HepG2 (cell line): ENCODE measurements around the gene PHLPP2. TPM values are rescaled to one million over a fixed set of nuclear protein-coding genes. Genes with fewer than 3 reads are reported as not detected.

Experiments
- AHR ChIP-seq: IDR thresholded peaks from 2 replicates; pipeline ENCODE4 v1.6.1; 2018; ENCODE audit warnings: missing genetic modification reagents, missing compliant biosample characterization
- CEBPB ChIP-seq: IDR thresholded peaks from 2 replicates; pipeline ENCODE4 v1.6.1; 2011; ENCODE audit warnings: low read depth, low read length, improper control_type of control experiment, borderline replicate concordance
- CHD2 ChIP-seq: IDR thresholded peaks from 2 replicates; pipeline ENCODE4 v1.6.1; 2011; ENCODE audit warnings: low read depth, low read length, improper control_type of control experiment
- EEA1 ChIP-seq: sonication (generic); formaldehyde crosslinking; IDR thresholded peaks from 2 replicates; pipeline ENCODE4 v1.5.1; 2020; ENCODE audit warnings: mild to moderate bottlenecking, missing genetic modification reagents, borderline replicate concordance
- FLYWCH1 ChIP-seq: sonication (generic); formaldehyde crosslinking; IDR thresholded peaks from 2 replicates; pipeline ENCODE4 v1.8.1; 2023; ENCODE audit warnings: mild to moderate bottlenecking, missing genetic modification reagents
- HMG20A ChIP-seq: IDR thresholded peaks from 2 replicates; pipeline ENCODE4 v1.6.1; 2016; ENCODE audit warnings: borderline replicate concordance
- HNF4G ChIP-seq, 2 experiments: sonication (generic) in 1 of 2; formaldehyde crosslinking in 1 of 2; IDR thresholded peaks; 2 replicates each; pipeline versions ENCODE4 v1.4.0 to v1.6.1; 2011 to 2020; ENCODE audit warnings: borderline replicate concordance in 2 of 2, low read depth in 2 of 2, mild to moderate bottlenecking in 2 of 2, low read length in 1 of 2, missing genetic modification reagents in 1 of 2, moderate library complexity in 1 of 2
- IKZF1 ChIP-seq: fragments of 450-650 bp; IDR thresholded peaks from 2 replicates; pipeline ENCODE4 v1.7.1; 2016
- KDM6A ChIP-seq: IDR thresholded peaks from 2 replicates; pipeline ENCODE4 v1.6.1; 2016; ENCODE audit warnings: low read depth
- KLF12 ChIP-seq: sonication (generic); formaldehyde crosslinking; IDR thresholded peaks from 2 replicates; pipeline ENCODE4 v1.4.0; 2020; ENCODE audit warnings: missing genetic modification reagents, borderline replicate concordance
- KMT2B ChIP-seq: IDR thresholded peaks from 2 replicates; pipeline ENCODE4 v1.6.1; 2016; ENCODE audit warnings: missing genetic modification reagents, missing compliant biosample characterization
- MZF1 ChIP-seq: sonication (generic); formaldehyde crosslinking; IDR thresholded peaks from 2 replicates; pipeline ENCODE4 v1.8.1; 2023; ENCODE audit warnings: mild to moderate bottlenecking, missing genetic modification reagents, borderline replicate concordance
- NFATC3 ChIP-seq: sonication (generic); formaldehyde crosslinking; IDR thresholded peaks from 2 replicates; pipeline ENCODE4 v1.5.1; 2020; ENCODE audit warnings: mild to moderate bottlenecking, missing genetic modification reagents
- REL ChIP-seq: sonication (generic); formaldehyde crosslinking; conservative IDR thresholded peaks from 2 replicates; pipeline ENCODE4 v1.8.0; 2022; ENCODE audit warnings: mild to moderate bottlenecking, missing genetic modification reagents, moderate library complexity
- SIN3B ChIP-seq: fragments of 150-350 bp; IDR thresholded peaks from 2 replicates; pipeline ENCODE4 v1.6.1; 2014; ENCODE audit warnings: low read length
- SPEN ChIP-seq: sonication (generic); formaldehyde crosslinking; IDR thresholded peaks from 2 replicates; pipeline ENCODE4 v1.5.1; 2020; ENCODE audit warnings: low read depth, mild to moderate bottlenecking, missing genetic modification reagents
- TSC22D2 ChIP-seq: sonication (generic); formaldehyde crosslinking; IDR thresholded peaks from 2 replicates; pipeline ENCODE4 v1.5.1; 2020; ENCODE audit warnings: missing genetic modification reagents, mild to moderate bottlenecking, borderline replicate concordance
- ZIK1 ChIP-seq: sonication (generic); formaldehyde crosslinking; IDR thresholded peaks from 2 replicates; pipeline ENCODE4 v1.5.0; 2020; ENCODE audit warnings: mild to moderate bottlenecking, low read depth, missing genetic modification reagents, borderline replicate concordance
- ZNF253 ChIP-seq: sonication (generic); formaldehyde crosslinking; IDR thresholded peaks from 2 replicates; pipeline ENCODE4 v1.8.0; 2022; ENCODE audit warnings: mild to moderate bottlenecking, missing genetic modification reagents, borderline replicate concordance
- ZNF264 ChIP-seq: sonication (generic); formaldehyde crosslinking; IDR thresholded peaks from 2 replicates; pipeline ENCODE4 v1.4.0; 2020; ENCODE audit warnings: missing genetic modification reagents
- ZNF354B ChIP-seq: sonication (generic); formaldehyde crosslinking; IDR thresholded peaks from 2 replicates; pipeline ENCODE4 v1.8.0; 2022; ENCODE audit warnings: mild to moderate bottlenecking, missing genetic modification reagents
- ZNF484 ChIP-seq: sonication (generic); formaldehyde crosslinking; IDR thresholded peaks from 2 replicates; pipeline ENCODE4 v1.5.1; 2020; ENCODE audit warnings: mild to moderate bottlenecking, low read depth, missing genetic modification reagents, borderline replicate concordance
- ZNF746 ChIP-seq: sonication (generic); formaldehyde crosslinking; IDR thresholded peaks from 2 replicates; pipeline ENCODE4 v1.8.0; 2022; ENCODE audit warnings: mild to moderate bottlenecking, missing genetic modification reagents
- ZNF788 ChIP-seq: sonication (generic); formaldehyde crosslinking; IDR thresholded peaks from 2 replicates; pipeline ENCODE4 v1.5.0; 2020; ENCODE audit warnings: mild to moderate bottlenecking, missing genetic modification reagents, borderline replicate concordance
- ZSCAN31 ChIP-seq: sonication (generic); formaldehyde crosslinking; IDR thresholded peaks from 2 replicates; pipeline ENCODE4 v1.5.0; 2020; ENCODE audit warnings: low read depth, mild to moderate bottlenecking, missing genetic modification reagents
- polyA plus RNA-seq, 8 experiments: library from polyadenylated mRNA; depleted of rRNA in 3 of 8; stranded (reverse) in 7 of 8; unstranded in 1 of 8; fragments of >200 nt; fragmentation: Illumina TruSeq in 4 of 8; extraction: Trizol in 4 of 8; gene quantifications; 2 replicates each; pipeline versions ENCODE4 v1.2.1 to v1.2.3, GENCODE V29; 2011 to 2016; ENCODE audit warnings: low read depth in 4 of 8, missing spikeins in 1 of 8, mixed read lengths in 1 of 8; ENCODE audit not compliant: insufficient read depth in 1 of 8
- total RNA-seq, 5 experiments: library from RNA; depleted of rRNA; stranded (reverse); fragments of >200 nt; fragmentation: Illumina TruSeq; extraction: Trizol; gene quantifications; 2 replicates each; pipeline ENCODE4 v1.2.3, GENCODE V29; 2016; ENCODE audit warnings: low read depth in 1 of 5
- TF ChIP-seq, protein P1 (sequence below): sonication (generic); formaldehyde crosslinking; IDR thresholded peaks from 2 replicates; pipeline ENCODE4 v1.8.0; 2022; ENCODE audit warnings: missing genetic modification reagents, low read depth, mild to moderate bottlenecking, borderline replicate concordance
- TF ChIP-seq, protein P2 (sequence below): sonication (generic); formaldehyde crosslinking; IDR thresholded peaks from 2 replicates; pipeline ENCODE4 v1.4.0; 2020; ENCODE audit warnings: missing genetic modification reagents, borderline replicate concordance
- TF ChIP-seq, protein P3 (sequence below): sonication (generic); formaldehyde crosslinking; IDR thresholded peaks from 2 replicates; pipeline ENCODE4 v1.4.0; 2020; ENCODE audit warnings: missing genetic modification reagents

Gene PHLPP2
- total and polyA plus RNA-seq, 2 of the 13 experiments (the other 11 are each of a cell fraction or from before 2014, with no cell fraction given) = 8.9 TPM

DNA sequence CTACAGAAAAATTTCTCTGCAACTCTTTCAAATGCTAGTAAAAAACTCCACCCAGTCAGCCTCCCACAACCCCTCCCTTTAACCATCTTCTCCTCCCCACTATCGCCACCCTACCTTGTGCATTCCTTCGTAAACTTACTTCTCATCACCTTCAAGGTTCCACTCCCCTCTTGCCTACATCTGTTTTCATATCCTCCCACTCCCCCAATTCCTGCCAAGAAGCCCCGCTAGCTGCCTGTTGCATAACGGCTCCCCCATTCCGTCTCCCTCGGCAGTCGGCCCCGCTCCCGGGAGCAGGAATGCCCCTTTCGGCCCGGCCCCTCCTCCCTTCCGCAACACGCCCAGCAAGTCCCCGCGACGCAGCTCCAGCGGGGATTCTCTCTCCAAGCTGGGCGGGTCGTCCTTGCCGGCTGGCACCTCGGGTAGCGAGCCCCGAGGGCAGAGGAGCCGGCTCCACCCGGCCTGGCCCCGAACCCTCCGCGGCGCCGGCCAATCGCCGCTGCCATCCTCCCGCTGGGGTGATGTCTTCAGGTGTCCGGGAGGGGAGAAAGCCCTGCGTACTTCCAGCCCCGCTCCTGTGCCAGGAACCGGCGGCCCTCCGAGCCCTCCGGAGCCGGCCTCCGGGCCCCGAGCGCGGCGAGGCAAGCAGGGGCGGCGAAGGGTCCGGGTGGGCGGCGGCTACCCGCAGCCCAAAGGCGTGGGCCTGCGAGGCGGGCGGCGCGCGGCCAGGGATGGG, 1.5 kb downstream of the PHLPP2 start (continued):
- peak; percentile 47 for TF ChIP-seq ZSCAN31
- TF ChIP-seq HNF4G (IDR thresholded peaks at IDR 0.05; ENCODE audit: borderline replicate concordance, low read depth, low read length) = no peak
- TF ChIP-seq HNF4G (CRISPR knock-in tag; IDR thresholded peaks at IDR 0.05; ENCODE audit: borderline replicate concordance, low read depth) = peak; percentile 53; the same call in 1 of the 2 replicates
- TF ChIP-seq SIN3B = no peak
- no peak for TF ChIP-seq ZNF484 (CRISPR knock-in tag)
- TF ChIP-seq ZNF788 = peak; percentile 85; the same call in 1 of the 2 replicates
- TF ChIP-seq ZIK1 (CRISPR knock-in tag) = 0 out of 2 replicates have a peak, but pooled peaks have one; percentile 11
- TF ChIP-seq ZNF264 (CRISPR knock-in tag) = peak; percentile 36; the same call in 1 of the 2 replicates
- 0 out of 2 replicates have a peak, but pooled peaks have one; percentile 45 for TF ChIP-seq NFATC3 (CRISPR knock-in tag)
- TF ChIP-seq KMT2B = peak; percentile 89
- TF ChIP-seq ZNF253 (CRISPR knock-in tag) = peak; percentile 58; the same call in 1 of the 2 replicates
- TF ChIP-seq, protein P1, sequence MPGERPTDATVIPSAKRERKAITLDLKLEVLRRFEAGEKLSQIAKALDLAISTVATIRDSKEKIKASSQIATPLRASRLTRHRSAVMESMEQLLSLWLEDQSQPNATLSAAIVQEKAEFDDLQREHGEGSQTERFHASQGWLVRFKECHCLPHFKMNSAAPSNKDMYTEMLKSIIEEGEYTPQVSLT (CRISPR knock-in tag) = no peak; the same call in 1 of the 2 replicates
- no peak for TF ChIP-seq HMG20A
- TF ChIP-seq SPEN (CRISPR knock-in tag) = peak; percentile 60
- TF ChIP-seq ZNF746 (CRISPR knock-in tag) = no peak
- TF ChIP-seq EEA1 = no peak
- no peak for TF ChIP-seq AHR (CRISPR knock-in tag)
- no peak for TF ChIP-seq ZNF354B (CRISPR knock-in tag)
- no peak for TF ChIP-seq REL (CRISPR knock-in tag)
- TF ChIP-seq CEBPB = peak; percentile 64; the same call in 1 of the 2 replicates
- TF ChIP-seq CHD2 = no peak
- TF ChIP-seq, protein P2, sequence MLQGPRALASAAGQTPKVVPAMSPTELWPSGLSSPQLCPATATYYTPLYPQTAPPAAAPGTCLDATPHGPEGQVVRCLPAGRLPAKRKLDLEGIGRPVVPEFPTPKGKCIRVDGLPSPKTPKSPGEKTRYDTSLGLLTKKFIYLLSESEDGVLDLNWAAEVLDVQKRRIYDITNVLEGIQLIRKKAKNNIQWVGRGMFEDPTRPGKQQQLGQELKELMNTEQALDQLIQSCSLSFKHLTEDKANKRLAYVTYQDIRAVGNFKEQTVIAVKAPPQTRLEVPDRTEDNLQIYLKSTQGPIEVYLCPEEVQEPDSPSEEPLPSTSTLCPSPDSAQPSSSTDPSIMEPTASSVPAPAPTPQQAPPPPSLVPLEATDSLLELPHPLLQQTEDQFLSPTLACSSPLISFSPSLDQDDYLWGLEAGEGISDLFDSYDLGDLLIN (CRISPR knock-in tag) = no peak
- TF ChIP-seq FLYWCH1 (CRISPR knock-in tag) = 0 out of 2 replicates have a peak, but pooled peaks have one; percentile 45
- TF ChIP-seq MZF1 (CRISPR knock-in tag) = peak; percentile 89; the same call in 1 of the 2 replicates
- TF ChIP-seq KDM6A = 0 out of 2 replicates have a peak, but pooled peaks have one; percentile 15
- TF ChIP-seq, protein P3, sequence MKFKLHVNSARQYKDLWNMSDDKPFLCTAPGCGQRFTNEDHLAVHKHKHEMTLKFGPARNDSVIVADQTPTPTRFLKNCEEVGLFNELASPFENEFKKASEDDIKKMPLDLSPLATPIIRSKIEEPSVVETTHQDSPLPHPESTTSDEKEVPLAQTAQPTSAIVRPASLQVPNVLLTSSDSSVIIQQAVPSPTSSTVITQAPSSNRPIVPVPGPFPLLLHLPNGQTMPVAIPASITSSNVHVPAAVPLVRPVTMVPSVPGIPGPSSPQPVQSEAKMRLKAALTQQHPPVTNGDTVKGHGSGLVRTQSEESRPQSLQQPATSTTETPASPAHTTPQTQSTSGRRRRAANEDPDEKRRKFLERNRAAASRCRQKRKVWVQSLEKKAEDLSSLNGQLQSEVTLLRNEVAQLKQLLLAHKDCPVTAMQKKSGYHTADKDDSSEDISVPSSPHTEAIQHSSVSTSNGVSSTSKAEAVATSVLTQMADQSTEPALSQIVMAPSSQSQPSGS (CRISPR knock-in tag) = no peak
- TF ChIP-seq IKZF1 = no peak
- peak; percentile 52 for TF ChIP-seq KLF12 (CRISPR knock-in tag)
- 0 out of 2 replicates have a peak, but pooled peaks have one; percentile 34 for TF ChIP-seq TSC22D2
